ENCODE data around the gene DGAT2L6.
"Not testable (repeated sequence)": the region's sequence is repeated elsewhere in the genome, so short reads cannot be mapped to it uniquely, and the experiment has no call there.

Gene DGAT2L6

DNA sequence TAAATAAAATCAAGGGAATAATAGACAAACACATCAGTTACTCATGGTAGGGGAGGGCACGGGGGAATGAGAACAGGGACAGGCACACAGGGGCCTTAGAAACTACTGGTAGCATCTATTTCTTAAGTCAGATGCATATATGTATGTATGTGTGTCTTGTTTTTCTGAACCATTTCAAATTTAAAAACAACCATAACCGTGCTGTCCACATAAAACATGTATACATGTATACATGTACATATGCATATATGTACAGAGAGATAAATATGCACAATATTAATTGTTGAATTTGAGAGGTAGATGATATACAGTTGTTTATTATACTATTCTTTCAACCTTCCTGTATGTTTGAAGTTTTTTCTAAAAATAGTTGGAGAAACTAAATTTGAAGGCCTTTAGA, 49.4 kb downstream of the DGAT2L6 start:
- no peak for TF ChIP-seq CTCF (IDR thresholded peaks at IDR 0.05; ENCODE audit: insufficient read depth, low read depth, low read length, missing control alignments)
- no peak for DNase-seq (ENCODE audit: low read depth)
- H3K4me3 ChIP-seq (ENCODE audit: low read depth, low read length), result no peak overlapping the region

DNA sequence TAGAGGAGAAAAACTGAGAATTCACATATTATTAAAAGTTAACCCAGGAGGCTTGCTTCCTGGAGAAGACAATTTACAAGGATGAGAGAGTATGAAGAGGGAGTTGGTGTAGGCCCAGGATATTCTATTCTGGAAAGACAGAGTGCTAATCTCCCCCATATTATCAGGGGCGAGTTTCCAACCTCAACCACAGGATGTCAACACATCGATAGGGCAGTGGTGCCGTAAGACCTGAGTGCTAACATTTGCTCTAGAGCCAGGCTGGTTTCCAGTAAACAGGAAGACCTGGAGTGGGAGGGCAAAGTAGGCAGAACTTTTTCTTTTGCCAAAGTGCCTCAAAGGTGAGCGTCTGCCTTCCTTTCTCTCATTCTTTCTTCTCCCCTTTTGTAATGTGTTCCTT, 54.4 kb downstream of the DGAT2L6 start:
- TF ChIP-seq CTCF (IDR thresholded peaks at IDR 0.05; ENCODE audit: insufficient read depth, low read depth, low read length, missing control alignments), result no peak
- H3K4me3 ChIP-seq (ENCODE audit: low read depth, low read length), result no peak overlapping the region

DNA sequence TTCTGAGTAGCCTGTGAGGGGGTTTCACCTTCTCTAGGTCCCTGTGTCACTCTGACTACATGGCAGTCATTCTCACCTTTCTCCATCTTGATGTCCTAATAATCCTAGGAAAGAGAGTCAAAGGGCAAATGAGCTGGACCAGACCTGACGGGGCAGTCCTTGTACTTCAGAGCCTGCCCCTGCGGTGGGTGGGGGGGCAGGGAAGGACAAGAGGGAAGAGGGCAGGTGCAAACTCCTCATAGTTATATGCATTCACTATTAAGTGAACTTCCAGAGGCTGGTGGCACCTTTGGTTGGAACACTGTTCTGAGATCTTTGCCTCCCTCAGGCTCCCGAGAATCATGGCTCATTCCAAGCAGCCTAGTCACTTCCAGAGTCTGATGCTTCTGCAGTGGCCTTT, 57.1 kb downstream of the DGAT2L6 start, which contains the start of gene AWAT1:
AWAT1 (plus strand) TSS at position 301 of the 400 bp plus-strand sequence; CDS start at position 342, 41 bp downstream.
- H3K4me3 ChIP-seq (ENCODE audit: low read depth, low read length), result no peak within 1 kb of the TSS
- no peak for DNase-seq (ENCODE audit: low read depth)
- no peak for TF ChIP-seq CTCF (IDR thresholded peaks at IDR 0.05; ENCODE audit: insufficient read depth, low read depth, low read length, missing control alignments)

More for the DNA sequence above, 54.4 kb downstream of the DGAT2L6 start:
- no peak for DNase-seq (ENCODE audit: low read depth)

GRCh38 chrX:70240751-70241150, 63.5 kb downstream of the DGAT2L6 start:
- TF ChIP-seq CTCF (IDR thresholded peaks at IDR 0.05; ENCODE audit: insufficient read depth, low read depth, low read length, missing control alignments), result no peak
- no peak overlapping the region for H3K4me3 ChIP-seq (ENCODE audit: low read depth, low read length)
- no peak for DNase-seq (ENCODE audit: low read depth)

GRCh38 chrX:70241501-70241900, 64.2 kb downstream of the DGAT2L6 start:
- H3K4me3 ChIP-seq (ENCODE audit: low read depth, low read length), result no peak overlapping the region
- no peak for DNase-seq (ENCODE audit: low read depth)
- no peak for TF ChIP-seq CTCF (IDR thresholded peaks at IDR 0.05; ENCODE audit: insufficient read depth, low read depth, low read length, missing control alignments)

DNA sequence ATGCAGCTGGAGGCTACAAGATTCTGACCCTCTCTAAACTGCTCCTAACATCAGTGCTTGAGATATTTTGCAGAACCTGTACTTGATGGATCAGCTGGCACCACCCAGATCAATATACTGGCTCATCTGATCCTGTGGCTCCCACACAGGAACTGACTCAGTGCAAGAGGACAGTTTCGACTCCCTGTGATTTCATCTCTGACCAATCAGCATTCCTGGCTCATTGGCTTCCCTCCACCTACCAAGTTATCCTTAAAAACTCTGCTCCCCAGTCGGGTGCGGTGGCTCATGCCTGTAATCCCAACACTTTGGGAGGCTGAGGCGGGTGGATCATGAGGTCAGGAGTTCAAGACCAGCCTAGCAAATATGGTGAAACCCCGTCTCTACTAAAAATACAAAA, 66.3 kb downstream of the DGAT2L6 start:
- DNase-seq (ENCODE audit: low read depth); H3K4me3 ChIP-seq (ENCODE audit: low read depth, low read length): not testable (repeated sequence)

DNA sequence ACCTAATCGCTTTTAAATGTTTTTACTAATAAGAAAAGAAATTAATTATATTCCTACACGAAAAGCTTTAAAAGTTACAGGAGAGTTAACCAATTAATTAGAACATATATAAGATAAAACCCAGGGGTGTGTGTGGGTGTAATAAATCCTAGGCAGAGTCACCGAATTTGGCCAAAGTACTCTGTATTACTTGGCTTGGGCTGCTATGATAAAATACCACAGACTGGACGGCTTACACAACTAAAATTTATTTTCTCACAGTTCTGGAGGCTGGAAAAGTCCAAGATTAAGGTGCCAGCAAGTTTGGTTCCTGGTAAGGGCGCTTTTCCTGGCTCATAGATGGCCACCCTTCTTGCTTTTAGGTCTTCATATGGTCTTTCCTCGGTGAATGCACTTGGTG, 67.6 kb downstream of the DGAT2L6 start:
- no peak for DNase-seq (ENCODE audit: low read depth)
- H3K4me3 ChIP-seq (ENCODE audit: low read depth, low read length), result no peak overlapping the region
- no peak for TF ChIP-seq CTCF (IDR thresholded peaks at IDR 0.05; ENCODE audit: insufficient read depth, low read depth, low read length, missing control alignments)

Measured in GM12865 (cell line).